HG02759 (cell line): ENCODE results near the gene DPH6.
"Not testable (repeated sequence)": the region's sequence is repeated elsewhere in the genome, so short reads cannot be mapped to it uniquely, and the experiment has no call there.

Experiments used
- ATAC-seq: cut with Tn5 transposase; IDR thresholded peaks from one replicate; pipeline ENCODE4 v1.9.1; 2021; ENCODE audit warnings: mild to moderate bottlenecking, moderate library complexity; ENCODE audit not compliant: unreplicated experiment

The DPH6 gene, protein sequence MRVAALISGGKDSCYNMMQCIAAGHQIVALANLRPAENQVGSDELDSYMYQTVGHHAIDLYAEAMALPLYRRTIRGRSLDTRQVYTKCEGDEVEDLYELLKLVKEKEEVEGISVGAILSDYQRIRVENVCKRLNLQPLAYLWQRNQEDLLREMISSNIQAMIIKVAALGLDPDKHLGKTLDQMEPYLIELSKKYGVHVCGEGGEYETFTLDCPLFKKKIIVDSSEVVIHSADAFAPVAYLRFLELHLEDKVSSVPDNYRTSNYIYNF

DNA sequence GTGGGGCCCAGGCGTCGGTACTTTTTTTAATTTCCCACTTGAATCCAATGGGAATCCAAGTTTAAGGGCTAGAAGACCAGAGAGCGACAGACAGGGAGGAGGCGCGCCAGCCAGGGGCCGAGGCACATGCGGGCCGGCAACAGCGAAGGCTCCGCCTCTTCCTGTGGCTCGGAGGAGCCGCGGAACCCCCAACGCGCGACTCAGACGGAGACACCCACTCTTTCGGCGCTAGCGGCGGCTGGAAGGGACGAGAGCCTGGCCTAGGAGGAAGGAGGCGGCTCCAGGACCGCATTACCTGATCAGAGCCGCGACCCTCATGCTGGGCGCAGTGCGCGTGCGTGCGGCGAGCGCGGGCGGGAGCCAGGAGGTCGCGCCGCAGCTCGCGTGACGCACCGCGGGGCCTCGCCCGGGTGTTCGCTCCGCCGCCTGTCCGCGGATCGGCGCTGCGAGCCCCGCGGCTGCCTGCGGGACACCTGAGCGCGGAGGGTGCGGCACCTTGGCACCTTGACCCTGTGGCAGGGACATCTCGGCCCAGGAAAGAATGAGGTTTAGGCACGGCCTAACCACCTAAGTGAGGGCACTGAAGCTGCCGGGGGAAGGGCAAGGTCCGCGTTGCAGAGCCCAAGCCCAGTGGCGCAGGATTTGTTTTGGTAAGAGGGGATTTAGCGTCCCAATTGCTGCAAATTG, at the start of gene DPH6:
Gene DPH6 (minus strand): TSS at position 342 of the 687 bp plus-strand sequence. CDS start 24 bp downstream, at position 318.
- peak; percentile 90 for ATAC-seq

DNA sequence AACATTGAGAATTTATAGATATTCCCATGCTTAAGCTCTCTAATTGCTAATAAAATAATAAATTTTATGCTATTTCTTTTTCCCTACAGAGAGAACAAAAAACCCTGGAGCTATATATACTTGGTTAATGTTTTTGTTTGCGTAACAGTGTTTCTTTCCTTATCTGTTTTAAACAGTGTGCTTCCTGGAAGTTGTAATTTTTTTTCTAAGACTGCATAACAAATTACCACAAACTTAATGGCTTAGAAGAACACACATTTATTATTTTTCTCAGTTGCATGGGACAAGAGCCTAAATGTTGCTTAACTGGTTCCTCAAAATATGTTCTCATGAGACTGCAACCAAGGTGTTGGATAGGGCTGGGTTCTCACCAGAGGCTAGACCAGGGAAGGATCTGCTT, 49.7 kb upstream of the DPH6 start:
- ATAC-seq: no peak

DNA sequence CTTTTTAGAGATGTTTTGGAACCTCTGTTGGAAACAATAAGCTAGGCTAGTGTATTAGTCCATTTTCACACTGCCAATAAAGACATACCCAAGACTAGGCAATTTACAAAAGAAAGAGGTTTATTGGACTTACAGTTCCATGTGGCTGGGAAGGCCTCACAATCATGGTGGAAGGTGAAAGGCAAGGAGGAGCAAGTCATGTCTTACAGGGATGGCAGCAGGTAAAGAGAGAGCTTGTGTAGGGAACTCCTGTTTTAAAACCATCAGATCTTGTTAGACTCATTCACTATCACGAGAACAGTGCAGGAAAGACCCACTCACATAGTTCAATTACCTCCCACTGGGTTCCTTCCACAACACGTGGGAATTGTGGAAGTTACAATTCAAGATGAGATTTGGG, 46.0 kb upstream of the DPH6 start:
- not testable (repeated sequence) for ATAC-seq

DNA sequence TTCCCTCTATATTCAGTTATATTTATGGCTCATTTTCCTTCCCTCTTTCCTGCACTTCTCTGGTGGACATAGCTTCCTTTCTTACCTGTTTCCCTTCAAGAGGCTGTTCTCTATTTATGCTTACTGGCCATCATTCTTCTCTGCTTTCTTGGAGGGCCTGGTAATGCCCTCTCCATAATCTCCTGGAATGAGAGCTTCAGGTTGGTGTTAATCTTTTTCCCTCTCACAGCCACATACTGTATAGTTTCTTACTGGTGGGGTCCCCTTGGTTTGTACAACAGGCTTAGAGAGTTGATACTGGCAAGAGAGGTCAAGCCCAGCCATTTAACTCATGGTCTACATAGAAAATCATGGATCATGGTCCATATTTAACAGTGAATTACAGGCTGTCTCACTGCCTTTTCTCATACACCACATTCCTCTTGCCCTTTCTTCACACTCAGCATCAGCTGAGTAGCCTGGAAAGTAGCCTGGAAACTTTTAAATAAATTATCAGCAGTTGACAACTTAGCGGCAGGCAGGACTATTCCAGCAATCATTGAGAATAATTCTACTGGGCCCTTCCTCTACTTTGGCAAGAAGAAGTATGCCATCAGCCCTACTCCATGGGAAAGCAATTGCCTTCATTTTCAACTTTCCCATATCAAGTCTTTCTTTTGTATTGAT, 38.0 kb upstream of the DPH6 start:
- no peak for ATAC-seq

GRCh38 chr15:35580606-35581005, 34.6 kb upstream of the DPH6 start:
- no peak for ATAC-seq

DNA sequence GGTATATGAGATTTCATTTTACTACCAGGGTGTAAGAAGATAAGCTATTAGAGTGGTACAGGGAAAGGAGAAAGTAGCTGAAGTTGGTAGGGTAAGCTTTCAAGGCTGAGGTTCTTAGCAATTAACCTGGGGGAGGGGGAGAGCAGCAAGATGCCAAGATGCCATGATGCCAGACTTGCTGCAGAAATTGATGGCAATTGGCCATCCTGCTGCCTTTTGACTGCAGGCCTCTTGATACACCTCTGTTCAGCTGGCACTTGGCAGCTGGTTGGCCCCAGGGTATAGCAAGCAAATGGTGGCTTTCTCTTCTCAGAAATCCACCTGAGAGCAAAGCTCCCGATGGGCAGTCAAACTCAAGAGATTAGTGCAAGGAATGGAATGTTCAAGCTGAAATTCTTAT, 21.4 kb upstream of the DPH6 start:
- no peak for ATAC-seq

DNA sequence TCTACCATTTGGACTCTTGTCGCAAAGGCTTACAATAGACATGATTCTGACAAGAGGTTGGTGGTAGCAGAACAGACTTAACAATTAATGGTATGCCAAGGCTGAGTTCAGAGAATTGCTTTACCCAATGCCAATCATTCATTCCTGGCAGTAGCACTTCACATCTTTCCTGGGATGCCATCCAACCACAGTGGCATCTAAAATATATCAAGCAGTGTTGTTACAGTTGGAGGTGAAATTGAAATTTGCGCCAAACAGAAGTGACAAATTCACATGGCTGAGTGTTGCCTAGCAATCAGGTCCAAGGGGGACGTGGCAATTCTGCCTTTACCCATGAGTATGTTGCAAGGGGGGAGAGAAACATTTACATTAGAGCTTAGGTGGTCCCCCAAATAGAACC, 21.0 kb upstream of the DPH6 start:
- ATAC-seq: no peak

GRCh38 chr15:35565901-35566300, 19.9 kb upstream of the DPH6 start:
- no peak for ATAC-seq

- ATAC-seq: no peak
These were observed 16.7 kb upstream of the DPH6 start for GRCh38 chr15:35562641-35563040.

GRCh38 chr15:35561308-35561707, 15.3 kb upstream of the DPH6 start:
- ATAC-seq: no peak

DNA sequence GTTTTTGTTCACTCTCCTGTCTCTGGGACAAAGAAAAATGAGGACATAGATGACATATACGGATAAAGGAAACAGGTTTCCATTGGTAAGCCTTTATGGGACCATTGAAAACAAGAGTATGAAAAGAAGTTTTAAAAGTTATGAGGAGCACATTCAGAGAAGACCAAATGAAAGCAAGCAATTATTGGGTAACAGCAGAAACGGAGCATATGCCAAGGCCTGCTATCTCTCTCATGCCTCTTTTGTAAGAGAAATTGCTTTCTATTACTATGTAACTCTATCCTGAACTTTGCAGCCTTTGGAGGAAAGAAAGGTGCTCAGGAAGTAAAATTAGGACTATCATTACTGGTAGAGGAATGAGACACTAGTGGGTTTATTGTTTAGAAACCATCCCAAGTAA, 14.9 kb upstream of the DPH6 start:
- ATAC-seq: no peak

GRCh38 chr15:35560258-35560657, 14.3 kb upstream of the DPH6 start:
- ATAC-seq: no peak

DNA sequence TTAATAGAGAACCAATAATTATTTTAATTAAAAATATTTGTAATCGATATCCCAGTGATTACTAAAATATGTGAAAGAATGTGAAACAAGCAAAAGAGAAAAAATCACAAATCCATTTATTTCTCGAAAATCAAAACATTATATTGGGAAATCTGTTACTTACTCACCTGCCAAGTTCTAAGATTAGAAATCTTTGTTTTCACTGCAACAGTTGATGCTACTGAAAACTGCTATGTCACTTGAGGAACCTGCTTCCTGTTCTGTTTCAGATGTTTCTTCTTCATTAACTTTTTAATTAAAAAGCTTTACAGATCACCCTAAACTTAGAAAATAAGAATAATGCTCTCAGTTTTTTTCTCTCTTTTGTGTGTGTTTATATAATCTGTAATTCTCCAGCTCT, 13.7 kb upstream of the DPH6 start:
- ATAC-seq: no peak

- ATAC-seq: no peak
These were observed 11.6 kb upstream of the DPH6 start for GRCh38 chr15:35557544-35557943.

DNA sequence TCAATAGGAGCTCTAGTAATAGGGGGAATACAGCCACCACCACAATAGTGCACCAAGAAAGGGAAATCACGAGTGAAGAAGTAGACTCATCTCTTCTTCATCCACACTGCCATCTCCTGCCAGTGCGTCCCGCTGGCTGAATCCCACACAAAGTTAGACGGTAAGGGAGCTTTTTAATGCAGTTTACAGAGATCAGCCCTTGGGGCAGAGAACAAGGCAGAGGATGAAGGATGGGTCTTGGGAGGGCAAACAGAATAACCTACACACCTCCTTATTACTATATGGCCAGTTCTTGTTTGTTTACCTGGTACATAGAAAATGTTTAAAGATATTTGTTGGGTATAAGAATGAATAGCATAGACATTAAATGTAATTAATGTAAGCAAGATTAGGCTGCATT, 11.0 kb upstream of the DPH6 start:
- ATAC-seq: no peak

GRCh38 chr15:35555244-35555643, 9.3 kb upstream of the DPH6 start:
- no peak for ATAC-seq

- no peak for ATAC-seq
These were observed 5.0 kb upstream of the DPH6 start for GRCh38 chr15:35550957-35551356.

GRCh38 chr15:35549567-35549966, 3.6 kb upstream of the DPH6 start:
- ATAC-seq: no peak

- no peak for ATAC-seq
These were observed 2.5 kb upstream of the DPH6 start for GRCh38 chr15:35548435-35548834.

DNA sequence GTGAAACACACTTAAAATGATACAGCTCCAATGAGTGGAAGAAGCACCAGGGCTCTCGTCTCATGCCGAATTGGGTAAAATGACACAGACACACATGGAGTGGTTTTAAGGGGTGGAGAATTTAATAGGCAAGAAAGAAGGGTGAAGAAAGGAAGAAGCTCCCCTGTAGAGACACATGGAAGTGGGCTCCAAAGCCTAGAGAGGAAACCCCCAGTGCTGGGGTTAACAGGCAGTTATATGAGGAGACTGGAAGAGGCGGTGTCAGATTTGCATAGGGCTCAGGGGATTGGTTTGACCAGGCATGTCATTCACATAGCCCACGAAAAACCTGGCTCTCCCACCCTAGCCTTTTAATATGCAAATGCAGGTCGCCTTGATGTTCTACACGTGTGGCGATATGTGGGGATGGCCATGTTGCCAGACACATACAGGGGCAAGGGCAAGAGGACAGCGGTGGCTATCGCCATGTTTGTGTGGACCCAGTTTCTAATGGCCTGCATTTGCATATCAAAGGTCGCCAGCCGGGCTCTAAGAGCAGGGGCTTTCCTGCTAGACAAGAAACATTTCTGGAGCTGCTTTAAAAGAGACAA, 1.9 kb upstream of the DPH6 start:
- ATAC-seq: no peak

GRCh38 chr15:35546511-35547381, 781 bp upstream of the DPH6 start:
- peak; percentile 27 for ATAC-seq
